Measurements from ENCODE around the gene ZNF385B.

Gene ZNF385B

GRCh38 chr2:179790235-179791217 is 70.9 kb downstream of the ZNF385B start:
- no peaks in the 10 kb centered on the region for H3K4me1 ChIP-seq (ENCODE audit: low read length)
- no peaks in the 10 kb centered on the region for H3K36me3 ChIP-seq (replicated peaks; ENCODE audit: insufficient read depth, low read length)
- H3K79me2 ChIP-seq (ENCODE audit: low read length), result no peaks in the 10 kb centered on the region
- H3K9me3 ChIP-seq (replicated peaks; ENCODE audit: insufficient read depth, low read length), result no peaks in the 10 kb centered on the region
- no peak overlapping the region for H2AFZ ChIP-seq (ENCODE audit: low read length)
- TF ChIP-seq EZH2phosphoT487 (IDR thresholded peaks at IDR 0.05; ENCODE audit: low read length) (no peak), CTCF (IDR thresholded peaks at IDR 0.05; ENCODE audit: low read length) (no peak), EZH2 (optimal IDR thresholded peaks at IDR 0.05; ENCODE audit: low read depth, low read length) (no peak)
- H3K27me3 ChIP-seq (replicated peaks; ENCODE audit: insufficient read depth, low read length), result no peaks in the 10 kb centered on the region
- H3K4me2 ChIP-seq (ENCODE audit: low read depth, low read length), result no peak overlapping the region
- no peak overlapping the region for H3K9ac ChIP-seq (ENCODE audit: low read length)
- H3F3A ChIP-seq (ENCODE audit: insufficient read depth, low read length), result no peaks in the 10 kb centered on the region
- no peaks in the 10 kb centered on the region for H3K9me2 ChIP-seq (replicated peaks; ENCODE audit: insufficient read depth, low read length)
- H3K27ac ChIP-seq (ENCODE audit: low read length), result no peak overlapping the region
- no peaks in the 10 kb centered on the region for H4K20me1 ChIP-seq (ENCODE audit: insufficient read depth, low read length)
- no peak overlapping the region for H3K4me3 ChIP-seq (ENCODE audit: low read length)
- DNase-seq, result no peak

- no peak overlapping the region for H3K9ac ChIP-seq (ENCODE audit: low read length)
- DNase-seq, result no peak
- TF ChIP-seq CTCF (IDR thresholded peaks at IDR 0.05; ENCODE audit: low read length), result no peak
- no peaks in the 10 kb centered on the region for H3K27me3 ChIP-seq (replicated peaks; ENCODE audit: insufficient read depth, low read length)
- no peaks in the 10 kb centered on the region for H4K20me1 ChIP-seq (ENCODE audit: insufficient read depth, low read length)
- no peak overlapping the region for H3K4me3 ChIP-seq (ENCODE audit: low read length)
- no peaks in the 10 kb centered on the region for H3K79me2 ChIP-seq (ENCODE audit: low read length)
- H3K36me3 ChIP-seq (replicated peaks; ENCODE audit: insufficient read depth, low read length), result no peaks in the 10 kb centered on the region
- H2AFZ ChIP-seq (ENCODE audit: low read length), result no peak overlapping the region
- no peak overlapping the region for H3K4me2 ChIP-seq (ENCODE audit: low read depth, low read length)
- H3K9me3 ChIP-seq (replicated peaks; ENCODE audit: insufficient read depth, low read length), result no peaks in the 10 kb centered on the region
- H3K27ac ChIP-seq (ENCODE audit: low read length), result no peak overlapping the region
- no peaks in the 10 kb centered on the region for H3K9me2 ChIP-seq (replicated peaks; ENCODE audit: insufficient read depth, low read length)
- no peaks in the 10 kb centered on the region for H3F3A ChIP-seq (ENCODE audit: insufficient read depth, low read length)
- no peaks in the 10 kb centered on the region for H3K4me1 ChIP-seq (ENCODE audit: low read length)
Observed at GRCh38 chr2:179788104-179788503, 73.3 kb downstream of the ZNF385B start.

GRCh38 chr2:179787601-179788000 is 73.8 kb downstream of the ZNF385B start:
- Histone ChIP-seq H4K20me1 (ENCODE audit: insufficient read depth, low read length) (no peaks in the 10 kb centered on the region), H3K79me2 (ENCODE audit: low read length) (no peaks in the 10 kb centered on the region), H3K4me2 (ENCODE audit: low read depth, low read length) (no peak overlapping the region), H3K4me1 (ENCODE audit: low read length) (no peaks in the 10 kb centered on the region), H3K4me3 (ENCODE audit: low read length) (no peak overlapping the region), H3K27ac (ENCODE audit: low read length) (no peak overlapping the region), H3K9me3 (replicated peaks; ENCODE audit: insufficient read depth, low read length) (no peaks in the 10 kb centered on the region), H3F3A (ENCODE audit: insufficient read depth, low read length) (no peaks in the 10 kb centered on the region), H3K27me3 (replicated peaks; ENCODE audit: insufficient read depth, low read length) (no peaks in the 10 kb centered on the region), H3K9ac (ENCODE audit: low read length) (no peak overlapping the region), H3K36me3 (replicated peaks; ENCODE audit: insufficient read depth, low read length) (no peaks in the 10 kb centered on the region), H3K9me2 (replicated peaks; ENCODE audit: insufficient read depth, low read length) (no peaks in the 10 kb centered on the region), H2AFZ (ENCODE audit: low read length) (no peak overlapping the region)
- TF ChIP-seq CTCF (IDR thresholded peaks at IDR 0.05; ENCODE audit: low read length) (no peak), EZH2 (optimal IDR thresholded peaks at IDR 0.05; ENCODE audit: low read depth, low read length) (no peak), EZH2phosphoT487 (IDR thresholded peaks at IDR 0.05; ENCODE audit: low read length) (no peak)
- no peak for DNase-seq

Data from MM.1S (cell line).